A673 (cell line): ENCODE measurements around the gene ODC1.

ENCODE experiments used
- EZH2 ChIP-seq: fragments of 200-600 bp; sonication (generic); IDR thresholded peaks from 2 replicates; pipeline ENCODE4 v1.6.1; 2017; ENCODE audit warnings: borderline replicate concordance, low read depth, mild to moderate bottlenecking, mixed read lengths, antibody characterized with exemption, low read length; ENCODE audit not compliant: poor library complexity, severe bottlenecking
- TF ChIP-seq, protein P1 (sequence below): fragments of 300-800, 200-600 bp; sonication (generic); conservative IDR thresholded peaks from 2 replicates; pipeline ENCODE4 v1.5.1; 2017; ENCODE audit warnings: low read depth, mild to moderate bottlenecking, antibody characterized with exemption, low read length, moderate library complexity, mixed read lengths

DNA sequence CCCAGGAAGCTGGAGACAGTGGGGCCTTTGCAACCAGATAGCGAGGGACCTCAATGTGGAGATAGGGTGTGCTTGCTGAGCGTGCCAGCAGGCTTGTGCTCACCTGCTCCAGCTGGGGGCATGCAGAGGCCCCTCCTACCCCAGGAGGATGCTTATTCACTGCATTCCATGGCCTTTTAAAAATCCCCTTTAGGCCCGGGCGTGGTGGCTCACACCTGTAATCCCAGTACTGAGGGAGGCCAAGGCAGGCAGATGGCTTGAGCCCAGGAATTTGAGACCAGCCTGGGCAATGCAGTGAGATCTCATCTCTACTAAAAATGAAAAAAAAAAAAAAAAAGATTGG lies 54.5 kb downstream of the ODC1 start:
- TF ChIP-seq, protein P1, sequence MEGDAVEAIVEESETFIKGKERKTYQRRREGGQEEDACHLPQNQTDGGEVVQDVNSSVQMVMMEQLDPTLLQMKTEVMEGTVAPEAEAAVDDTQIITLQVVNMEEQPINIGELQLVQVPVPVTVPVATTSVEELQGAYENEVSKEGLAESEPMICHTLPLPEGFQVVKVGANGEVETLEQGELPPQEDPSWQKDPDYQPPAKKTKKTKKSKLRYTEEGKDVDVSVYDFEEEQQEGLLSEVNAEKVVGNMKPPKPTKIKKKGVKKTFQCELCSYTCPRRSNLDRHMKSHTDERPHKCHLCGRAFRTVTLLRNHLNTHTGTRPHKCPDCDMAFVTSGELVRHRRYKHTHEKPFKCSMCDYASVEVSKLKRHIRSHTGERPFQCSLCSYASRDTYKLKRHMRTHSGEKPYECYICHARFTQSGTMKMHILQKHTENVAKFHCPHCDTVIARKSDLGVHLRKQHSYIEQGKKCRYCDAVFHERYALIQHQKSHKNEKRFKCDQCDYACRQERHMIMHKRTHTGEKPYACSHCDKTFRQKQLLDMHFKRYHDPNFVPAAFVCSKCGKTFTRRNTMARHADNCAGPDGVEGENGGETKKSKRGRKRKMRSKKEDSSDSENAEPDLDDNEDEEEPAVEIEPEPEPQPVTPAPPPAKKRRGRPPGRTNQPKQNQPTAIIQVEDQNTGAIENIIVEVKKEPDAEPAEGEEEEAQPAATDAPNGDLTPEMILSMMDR, result no peak
- TF ChIP-seq EZH2, result no peak
